ENCODE results near the gene GRPEL1.

GRPEL1 gene

DNA sequence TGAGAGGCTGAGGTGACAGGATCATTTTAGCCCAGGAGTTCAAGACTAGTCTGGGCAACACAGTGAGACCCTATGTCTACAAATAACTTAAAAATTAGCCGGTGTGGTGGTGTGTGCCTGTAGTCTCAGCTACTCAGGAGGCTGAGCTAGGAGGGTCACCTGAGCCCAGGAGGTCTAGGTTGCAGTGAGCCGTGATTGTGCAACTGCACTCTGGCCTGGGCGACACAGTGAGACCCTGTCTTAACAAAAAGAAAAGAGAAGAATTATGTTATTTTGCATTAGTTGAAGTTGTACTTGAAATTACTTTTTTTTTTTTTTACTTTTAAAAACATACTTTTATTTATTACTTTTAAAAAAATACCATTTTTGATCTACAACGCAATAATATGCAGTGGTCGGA is 46.5 kb downstream of the GRPEL1 start:
- no peak for DNase-seq

DNA sequence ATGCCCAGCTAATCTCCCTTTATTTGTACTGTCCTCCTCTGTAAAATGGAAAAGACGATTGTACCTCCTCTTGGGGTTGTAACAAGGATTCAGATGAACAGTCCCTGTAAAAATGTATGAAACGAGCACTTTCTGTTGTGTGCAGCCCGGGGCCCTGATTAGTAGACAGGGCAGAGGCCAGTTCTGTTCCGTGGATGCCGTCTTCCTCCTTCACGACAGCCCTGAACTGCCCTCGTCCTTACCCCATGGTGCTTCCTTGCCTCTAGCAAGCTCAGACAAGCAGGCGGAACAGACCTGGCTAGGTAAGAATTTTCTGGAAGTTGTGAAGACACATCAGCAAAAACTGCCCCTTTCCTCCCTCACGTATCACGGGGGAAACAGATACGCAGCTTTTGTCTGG is 47.0 kb downstream of the GRPEL1 start:
- no peak for DNase-seq

DNA sequence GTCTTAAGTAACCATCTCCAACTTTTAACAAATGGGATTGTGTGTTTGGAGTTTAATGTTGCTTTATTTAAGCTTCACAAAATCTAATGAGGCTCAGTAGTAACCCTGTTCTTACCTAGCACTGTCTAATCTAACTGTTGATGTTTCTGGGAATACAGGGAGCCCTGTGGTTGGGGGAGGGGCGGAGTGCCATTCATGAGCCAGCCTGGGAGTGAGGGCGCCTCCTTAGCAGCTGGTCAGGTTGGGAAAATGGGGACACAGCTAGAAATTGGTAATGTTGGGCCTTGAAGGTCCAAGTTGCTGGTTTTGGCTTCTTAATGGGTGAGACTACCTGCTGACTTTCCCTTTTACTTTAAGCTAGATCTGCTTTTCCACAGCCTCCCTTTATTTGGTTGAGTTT is 47.6 kb downstream of the GRPEL1 start:
- DNase-seq: no peak

DNA sequence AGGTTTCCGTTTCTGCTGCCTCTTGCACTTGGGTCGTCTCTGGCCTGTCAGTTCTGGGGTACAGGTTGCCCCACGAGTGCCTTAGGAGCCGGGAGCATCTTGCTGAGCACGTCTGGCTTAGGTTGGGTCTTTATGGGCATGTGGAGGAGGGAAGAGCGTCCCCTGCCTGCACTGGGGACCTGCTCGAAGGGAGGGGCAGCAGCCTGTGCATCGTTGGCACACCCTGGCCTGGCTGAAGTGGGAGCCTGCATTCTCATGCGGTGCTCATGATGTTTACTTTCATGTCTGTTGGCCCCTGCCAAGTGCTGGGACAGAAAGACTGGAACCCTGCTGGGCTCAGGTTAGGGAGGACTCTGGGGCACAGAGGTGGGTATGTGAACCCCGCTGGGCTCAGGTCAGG is 48.5 kb downstream of the GRPEL1 start:
- no peak for DNase-seq

DNA sequence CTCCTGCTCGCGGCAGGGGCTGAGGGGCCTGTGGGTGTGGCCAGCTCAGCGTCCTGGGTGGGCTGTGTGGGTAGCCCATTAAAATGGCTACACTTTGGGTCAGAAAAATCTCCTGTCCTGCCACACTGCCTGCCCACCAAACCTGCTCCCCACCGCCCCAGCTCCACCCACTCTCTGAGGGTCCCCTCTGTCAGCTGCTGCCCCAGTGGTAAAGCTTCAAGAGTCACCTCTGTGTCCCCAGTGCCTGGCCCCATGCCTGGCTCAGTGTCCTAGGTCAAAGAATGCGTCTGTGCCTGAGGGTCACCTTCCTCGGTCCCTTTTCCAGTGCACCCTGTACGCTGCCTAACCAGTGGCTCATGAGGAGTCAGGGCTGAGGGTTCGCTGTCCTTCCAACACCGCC is 49.6 kb downstream of the GRPEL1 start:
- DNase-seq: no peak

DNA sequence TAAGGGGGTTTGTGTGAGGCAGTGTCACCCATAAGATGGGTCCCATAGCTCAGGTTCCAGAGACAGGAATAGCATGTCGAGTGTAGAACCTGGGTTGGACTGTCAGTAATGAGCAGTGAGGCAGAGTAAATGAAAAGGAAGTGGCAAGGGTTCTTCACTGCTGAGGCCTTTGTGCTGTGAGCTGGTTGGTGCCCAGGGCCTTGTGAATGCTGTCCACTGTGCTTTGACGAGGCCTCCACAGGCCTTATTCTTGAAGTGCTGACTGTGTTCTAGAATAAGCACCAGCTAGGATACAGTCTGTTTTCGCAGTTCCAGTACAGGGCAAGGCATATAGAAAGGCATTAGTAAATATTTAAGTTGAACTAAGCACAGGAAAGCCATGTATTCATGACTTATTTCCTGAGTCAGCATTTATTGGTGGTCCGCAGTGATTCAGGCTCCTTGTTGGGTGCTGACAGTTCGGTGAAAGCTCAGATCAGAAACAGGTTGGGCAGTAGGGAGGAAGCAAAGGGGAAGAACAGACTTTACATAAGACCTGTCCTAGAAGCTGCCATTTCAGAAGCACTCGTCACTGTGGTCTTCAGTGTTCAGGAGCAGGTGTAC is 50.3 kb downstream of the GRPEL1 start:
- no peak for DNase-seq

DNA sequence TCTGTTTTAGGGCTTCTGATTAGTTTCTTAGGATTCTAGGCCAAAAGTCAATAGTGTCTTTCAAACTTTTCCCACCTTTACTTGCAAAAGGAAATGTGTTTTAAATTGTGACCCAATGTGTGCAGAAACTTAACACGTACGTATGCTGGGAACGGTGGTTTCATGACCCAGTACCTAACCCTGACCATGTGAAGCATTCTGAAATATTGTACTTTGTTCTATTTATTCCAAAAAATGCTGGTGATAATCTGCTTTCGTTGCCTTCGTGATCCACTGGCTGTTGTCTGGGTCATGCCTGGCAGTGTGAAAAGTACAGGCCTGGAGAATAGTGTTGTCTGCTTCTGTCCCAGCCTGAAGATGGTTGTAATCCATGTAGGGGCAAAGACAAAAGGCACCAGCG is 51.4 kb downstream of the GRPEL1 start:
- DNase-seq: no peak

DNA sequence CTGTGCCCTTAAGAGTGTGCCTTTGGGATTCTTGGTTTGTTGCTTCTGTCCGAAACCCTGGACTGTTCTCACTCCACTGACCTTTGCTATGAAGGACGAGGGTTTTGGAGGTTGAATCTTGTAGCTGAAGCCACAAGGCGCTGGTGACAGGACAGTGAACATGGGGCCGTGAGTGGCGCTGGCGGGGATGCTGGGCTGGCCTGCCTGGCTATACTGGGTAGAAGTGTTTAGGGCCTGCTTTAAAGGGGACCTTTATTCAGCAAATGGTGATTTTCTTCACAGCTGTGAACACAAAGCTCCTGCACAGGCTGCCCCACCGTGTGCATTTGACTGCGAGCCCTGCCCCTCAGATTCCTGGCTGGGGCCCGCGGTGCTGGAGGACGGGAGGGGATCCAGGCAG is 51.8 kb downstream of the GRPEL1 start:
- DNase-seq: no peak

DNA sequence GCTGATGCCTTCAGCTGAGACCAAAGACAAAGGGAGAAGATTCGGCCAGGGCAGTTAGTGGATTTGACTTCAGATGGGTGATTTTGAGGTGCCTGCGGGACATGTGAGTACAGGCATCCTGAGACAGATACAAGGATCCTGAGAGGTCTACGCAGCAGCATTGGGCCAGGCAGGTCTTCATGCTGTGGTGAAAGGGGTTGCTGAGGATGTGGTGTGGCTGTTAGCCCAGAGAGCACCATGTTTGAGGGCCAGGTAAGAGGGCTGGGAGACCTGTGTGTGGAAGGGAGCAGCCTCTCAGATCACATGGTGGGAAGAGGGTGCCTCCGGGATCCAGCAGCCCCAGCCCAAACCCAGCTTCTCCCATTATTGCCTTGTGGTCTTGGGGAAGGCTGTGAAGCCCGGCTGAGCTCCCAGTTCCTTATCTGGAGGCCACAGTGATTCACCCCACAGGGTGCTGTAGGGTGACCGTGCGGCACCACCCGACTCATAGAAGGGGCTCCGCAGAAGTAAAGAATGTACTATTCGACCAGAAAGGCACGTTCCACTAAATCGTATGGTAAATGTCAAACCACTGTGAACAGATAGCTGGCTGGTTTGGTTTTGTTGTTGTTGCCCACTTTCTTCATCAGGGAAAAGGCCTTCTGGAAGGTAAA is 52.4 kb downstream of the GRPEL1 start:
- DNase-seq: no peak

DNA sequence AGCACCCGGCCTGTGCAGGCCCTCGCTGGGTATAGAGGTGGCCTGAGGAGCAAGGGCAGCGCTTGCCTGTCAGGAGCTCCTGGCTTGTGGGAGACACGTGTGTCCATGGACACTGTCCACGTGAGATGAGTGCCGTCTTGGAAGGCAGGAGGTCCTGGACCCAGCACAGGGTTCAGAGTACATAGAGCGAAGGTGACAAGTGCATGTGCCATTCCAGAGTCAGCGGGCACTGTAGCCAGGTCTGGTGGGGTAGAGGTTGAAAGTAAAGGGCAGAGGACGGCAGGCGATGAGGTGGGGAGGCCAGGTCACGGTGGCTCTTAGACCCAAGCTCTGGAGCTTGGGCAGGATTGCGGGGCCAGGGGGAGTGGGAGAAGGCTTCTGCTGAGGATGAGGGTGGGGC is 53.0 kb downstream of the GRPEL1 start:
- no peak for DNase-seq

DNA sequence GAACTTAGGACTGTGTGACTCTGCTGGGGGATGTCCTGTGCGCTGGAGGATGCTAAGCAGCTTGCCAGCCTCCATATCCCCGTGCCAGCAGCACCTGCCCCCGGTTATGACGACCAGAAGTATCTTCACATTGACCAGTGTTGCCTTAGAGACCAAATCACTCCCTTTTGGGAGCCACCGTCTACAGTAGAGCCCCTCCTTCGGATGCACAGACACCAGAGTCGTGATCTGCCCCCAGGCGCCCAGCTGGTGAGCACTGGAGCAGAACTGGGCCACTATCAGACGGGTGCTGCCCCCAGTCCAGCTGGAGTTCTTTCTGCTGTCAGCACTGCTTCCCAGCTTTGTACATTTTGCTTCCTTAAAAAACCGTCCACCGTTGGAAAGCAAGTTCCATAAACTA is 54.7 kb downstream of the GRPEL1 start:
- DNase-seq: no peak

DNA sequence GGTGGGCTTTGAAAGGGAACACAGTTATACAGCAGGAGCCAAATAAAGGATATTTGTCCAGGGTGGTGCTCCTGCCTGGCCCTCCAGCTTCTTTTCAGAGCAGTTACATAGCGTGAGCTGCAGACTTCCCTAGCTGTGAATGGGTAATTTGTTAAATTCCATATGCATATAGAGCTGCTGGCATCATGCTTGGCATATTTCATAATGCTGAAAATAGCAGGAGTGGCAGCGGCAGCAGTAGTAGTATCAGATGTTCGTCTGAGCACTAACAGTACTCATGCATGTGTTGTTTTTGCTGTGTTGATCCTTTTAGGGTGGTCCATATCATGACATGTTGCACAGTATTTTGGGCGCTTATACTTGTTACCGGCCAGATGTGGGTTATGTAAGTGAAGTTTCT is 58.3 kb downstream of the GRPEL1 start:
- DNase-seq: no peak
